SU-DHL-6 (cell line): Measurements from ENCODE around the gene GNPTAB.

Experiments used
- H2AFZ ChIP-seq: fragments of 200-600 bp; sonication (generic); 2 replicates; pipeline ENCODE4 v1.6.1; 2014; ENCODE audit warnings: low read depth, mild to moderate bottlenecking, moderate library complexity, mixed read lengths, antibody characterized with exemption, low read length; ENCODE audit not compliant: severe bottlenecking
- H3F3A ChIP-seq: fragments of 200-600 bp; shearing (Covaris generic); 2 replicates; pipeline ENCODE4 v1.6.0; 2016; ENCODE audit warnings: antibody characterized with exemption, mild to moderate bottlenecking; ENCODE audit not compliant: insufficient read depth
- H3K27ac ChIP-seq: fragments of 200-600 bp; sonication (generic); 2 replicates; pipeline ENCODE4 v1.5.1; 2016; ENCODE audit warnings: low read depth, mild to moderate bottlenecking, low read length, moderate library complexity, mixed read lengths
- H3K27me3 ChIP-seq: fragments of 200-600 bp; sonication (generic), shearing (Covaris generic); 2 replicates; pipeline ENCODE4 v1.6.0; 2014; ENCODE audit warnings: mild to moderate bottlenecking, low read length
- H3K36me3 ChIP-seq: fragments of 200-600 bp; sonication (generic); 2 replicates; pipeline ENCODE4 v1.6.1; 2014; ENCODE audit warnings: mild to moderate bottlenecking, low read length, mixed read lengths
- H3K4me2 ChIP-seq: fragments of 300-600, 200-600 bp; shearing (Covaris generic), sonication (generic); 2 replicates; pipeline ENCODE4 v1.6.0; 2014; ENCODE audit warnings: low read length, low read depth, mild to moderate bottlenecking; ENCODE audit not compliant: poor library complexity, severe bottlenecking
- H3K4me3 ChIP-seq: fragments of 200-600 bp; sonication (generic); 2 replicates; pipeline ENCODE4 v1.5.1; 2014; ENCODE audit warnings: antibody characterized with exemption, low read length, mild to moderate bottlenecking, mixed read lengths; ENCODE audit not compliant: insufficient read depth, poor library complexity, severe bottlenecking
- H3K79me2 ChIP-seq: fragments of 200-600 bp; sonication (generic); 2 replicates; pipeline ENCODE4 v1.6.1; 2014; ENCODE audit warnings: mild to moderate bottlenecking, low read length, moderate library complexity; ENCODE audit not compliant: insufficient read depth
- H3K9ac ChIP-seq: fragments of 200-600 bp; sonication (generic); 2 replicates; pipeline ENCODE4 v1.7.0; 2014; ENCODE audit warnings: mild to moderate bottlenecking, low read length
- H3K9me2 ChIP-seq: fragments of 200-600 bp; sonication (generic); replicated peaks from 2 replicates; pipeline ENCODE4 v1.6.1; 2014; ENCODE audit warnings: low read length; ENCODE audit not compliant: insufficient read depth
- H3K9me3 ChIP-seq: fragments of 200-600 bp; sonication (generic); 2 replicates; pipeline ENCODE4 v1.6.1; 2014; ENCODE audit warnings: low read length, mixed read lengths; ENCODE audit not compliant: insufficient read depth
- H4K20me1 ChIP-seq: fragments of 200-600 bp; sonication (generic); 2 replicates; pipeline ENCODE4 v1.6.1; 2014; ENCODE audit warnings: low read depth, mild to moderate bottlenecking, antibody characterized with exemption, low read length, moderate library complexity, mixed read lengths
- EZH2phosphoT487 ChIP-seq: fragments of 200-600 bp; sonication (generic), shearing (Covaris generic); conservative IDR thresholded peaks from 2 replicates; pipeline ENCODE4 v1.6.1; 2018; ENCODE audit warnings: mild to moderate bottlenecking, antibody characterized with exemption, low read length, moderate library complexity, mixed read lengths
- TF ChIP-seq, protein P1 (sequence below): fragments of 200-600 bp; sonication (generic); IDR thresholded peaks from one replicate; pipeline ENCODE4 v1.5.1; 2017; ENCODE audit warnings: antibody characterized with exemption, mild to moderate bottlenecking, low read length, moderate library complexity; ENCODE audit not compliant: insufficient read depth, poor library complexity, severe bottlenecking

The GNPTAB gene

GRCh38 chr12:101829639-101830366 lies 956 bp downstream of the GNPTAB start:
- no peak for TF ChIP-seq EZH2phosphoT487
- TF ChIP-seq, protein P1, sequence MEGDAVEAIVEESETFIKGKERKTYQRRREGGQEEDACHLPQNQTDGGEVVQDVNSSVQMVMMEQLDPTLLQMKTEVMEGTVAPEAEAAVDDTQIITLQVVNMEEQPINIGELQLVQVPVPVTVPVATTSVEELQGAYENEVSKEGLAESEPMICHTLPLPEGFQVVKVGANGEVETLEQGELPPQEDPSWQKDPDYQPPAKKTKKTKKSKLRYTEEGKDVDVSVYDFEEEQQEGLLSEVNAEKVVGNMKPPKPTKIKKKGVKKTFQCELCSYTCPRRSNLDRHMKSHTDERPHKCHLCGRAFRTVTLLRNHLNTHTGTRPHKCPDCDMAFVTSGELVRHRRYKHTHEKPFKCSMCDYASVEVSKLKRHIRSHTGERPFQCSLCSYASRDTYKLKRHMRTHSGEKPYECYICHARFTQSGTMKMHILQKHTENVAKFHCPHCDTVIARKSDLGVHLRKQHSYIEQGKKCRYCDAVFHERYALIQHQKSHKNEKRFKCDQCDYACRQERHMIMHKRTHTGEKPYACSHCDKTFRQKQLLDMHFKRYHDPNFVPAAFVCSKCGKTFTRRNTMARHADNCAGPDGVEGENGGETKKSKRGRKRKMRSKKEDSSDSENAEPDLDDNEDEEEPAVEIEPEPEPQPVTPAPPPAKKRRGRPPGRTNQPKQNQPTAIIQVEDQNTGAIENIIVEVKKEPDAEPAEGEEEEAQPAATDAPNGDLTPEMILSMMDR: no peak
- peaks cover 8% of the 10 kb centered on the region; the same call in 1 of the 2 replicates for H3F3A ChIP-seq
- H3K9me3 ChIP-seq: no peaks in the 10 kb centered on the region
- no peaks in the 10 kb centered on the region for H3K27me3 ChIP-seq
- peak overlapping the region; percentile 91 for H3K4me3 ChIP-seq
- peak overlapping the region; percentile 93 for H2AFZ ChIP-seq
- no peaks in the 10 kb centered on the region for H3K9me2 ChIP-seq
- H3K9ac ChIP-seq: peak overlapping the region; percentile 73
- H3K27ac ChIP-seq: peak overlapping the region; percentile 28
- no peaks in the 10 kb centered on the region for H3K36me3 ChIP-seq
- H3K79me2 ChIP-seq: peaks cover 26% of the 10 kb centered on the region; the same call in 1 of the 2 replicates
- H4K20me1 ChIP-seq: no peaks in the 10 kb centered on the region
- H3K4me2 ChIP-seq: peak overlapping the region; percentile 62

DNA sequence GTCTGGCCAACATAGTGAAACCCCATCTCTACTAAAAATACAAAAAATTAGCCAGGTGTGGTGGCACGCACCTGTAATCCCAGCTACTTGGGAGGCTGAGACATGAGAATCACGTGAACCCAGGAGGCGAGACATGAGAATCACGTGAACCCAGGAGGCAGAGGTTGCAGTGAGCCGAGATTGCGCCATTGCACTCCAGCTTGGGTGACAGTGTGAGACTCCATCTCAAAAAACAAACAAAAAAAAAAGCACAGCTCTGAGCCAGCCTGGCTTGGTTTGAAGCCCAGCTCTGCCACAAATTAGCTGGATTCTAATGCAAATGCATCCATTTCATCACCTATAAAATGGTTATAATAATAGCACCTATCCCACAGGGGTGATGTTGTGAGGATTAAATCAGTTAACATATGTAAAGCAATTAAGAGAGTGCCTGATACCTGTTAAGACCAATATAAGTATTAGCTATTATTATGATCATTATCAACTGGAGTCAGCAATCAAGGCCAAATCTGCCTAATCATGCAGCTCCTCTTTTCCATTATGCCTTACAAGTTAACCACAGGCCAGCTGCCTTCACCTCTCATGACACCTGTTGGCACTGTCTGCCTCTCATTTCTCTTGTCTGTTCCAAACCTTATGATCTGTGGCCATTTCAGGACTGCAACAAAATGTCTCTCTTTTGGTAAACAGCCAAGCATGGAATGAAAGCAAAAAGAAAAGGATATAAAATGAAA lies 2.1 kb downstream of the GNPTAB start:
- no peak overlapping the region for H3K27ac ChIP-seq
- TF ChIP-seq EZH2phosphoT487: no peak
- TF ChIP-seq, protein P1: no peak
- no peaks in the 10 kb centered on the region for H3K27me3 ChIP-seq
- no peaks in the 10 kb centered on the region for H4K20me1 ChIP-seq
- no peaks in the 10 kb centered on the region for H3K9me3 ChIP-seq
- H3K9ac ChIP-seq: 0 out of 2 replicates have a peak overlapping the region, but pooled peaks have one; percentile 73
- no peaks in the 10 kb centered on the region for H3K36me3 ChIP-seq
- H3K4me2 ChIP-seq: peak overlapping the region; percentile 62
- no peak overlapping the region for H3K4me3 ChIP-seq
- no peak overlapping the region for H2AFZ ChIP-seq
- H3K9me2 ChIP-seq: no peaks in the 10 kb centered on the region
- peaks cover 26% of the 10 kb centered on the region; the same call in 1 of the 2 replicates for H3K79me2 ChIP-seq
- H3F3A ChIP-seq: peaks cover 13% of the 10 kb centered on the region; the same call in 1 of the 2 replicates

GRCh38 chr12:101826766-101827368 lies 3.9 kb downstream of the GNPTAB start:
- peaks cover 13% of the 10 kb centered on the region; the same call in 1 of the 2 replicates for H3F3A ChIP-seq
- H3K4me3 ChIP-seq: no peak overlapping the region
- no peaks in the 10 kb centered on the region for H3K9me3 ChIP-seq
- H4K20me1 ChIP-seq: no peaks in the 10 kb centered on the region
- no peak overlapping the region for H2AFZ ChIP-seq
- peaks cover 26% of the 10 kb centered on the region; the same call in 1 of the 2 replicates for H3K79me2 ChIP-seq
- H3K27ac ChIP-seq: no peak overlapping the region
- H3K9me2 ChIP-seq: no peaks in the 10 kb centered on the region
- H3K27me3 ChIP-seq: no peaks in the 10 kb centered on the region
- no peak overlapping the region for H3K9ac ChIP-seq
- H3K36me3 ChIP-seq: no peaks in the 10 kb centered on the region
- TF ChIP-seq, protein P1: no peak
- no peak for TF ChIP-seq EZH2phosphoT487
- H3K4me2 ChIP-seq: no peak overlapping the region
